ENCODE results near the gene MARK2.
"Not testable (repeated sequence)": the region's sequence is repeated elsewhere in the genome, so short reads cannot be mapped to it uniquely, and the experiment has no call there.

MARK2 gene

DNA sequence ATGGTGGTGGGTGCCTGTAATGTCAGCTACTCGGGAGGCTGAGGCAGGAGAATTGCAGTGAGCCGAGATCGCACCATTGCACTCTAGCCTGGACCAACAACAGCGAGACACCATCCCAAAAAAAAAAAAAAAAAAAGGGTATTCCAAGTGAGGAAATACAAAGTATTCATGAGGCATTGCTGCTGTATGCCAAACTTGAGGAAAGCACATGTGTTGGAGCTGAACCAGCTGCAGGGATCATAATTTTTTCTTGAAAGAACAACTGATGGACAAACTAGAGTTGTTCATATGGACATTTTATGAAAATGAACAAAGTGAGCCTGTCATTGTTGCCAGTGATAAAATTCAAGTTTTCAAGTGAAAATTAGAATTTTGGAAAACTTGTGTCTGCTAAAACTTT is 15.8 kb downstream of the MARK2 start:
- no peak for DNase-seq (ENCODE audit: low read depth in 2 of 2)

DNA sequence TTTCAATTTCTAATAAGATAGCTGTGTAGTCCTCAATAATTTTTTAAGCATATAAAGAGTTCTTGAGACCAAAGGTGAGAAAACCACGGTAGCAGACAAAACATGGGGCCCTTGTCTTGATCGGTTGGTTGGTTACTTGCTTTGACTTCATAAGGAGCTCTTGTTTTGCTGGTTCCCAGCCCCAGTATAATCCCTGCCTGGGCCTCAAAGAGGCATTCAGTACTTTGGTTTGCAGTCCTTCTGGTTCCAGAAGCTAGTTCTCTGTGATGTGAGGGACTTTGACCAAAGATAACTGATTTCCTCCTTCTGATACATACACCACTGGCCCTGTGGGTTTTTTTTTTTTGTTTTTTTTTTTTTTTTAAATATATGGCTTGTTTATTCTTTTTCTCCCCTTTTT is 17.1 kb downstream of the MARK2 start:
- DNase-seq (ENCODE audit: low read depth in 2 of 2): no peak

DNA sequence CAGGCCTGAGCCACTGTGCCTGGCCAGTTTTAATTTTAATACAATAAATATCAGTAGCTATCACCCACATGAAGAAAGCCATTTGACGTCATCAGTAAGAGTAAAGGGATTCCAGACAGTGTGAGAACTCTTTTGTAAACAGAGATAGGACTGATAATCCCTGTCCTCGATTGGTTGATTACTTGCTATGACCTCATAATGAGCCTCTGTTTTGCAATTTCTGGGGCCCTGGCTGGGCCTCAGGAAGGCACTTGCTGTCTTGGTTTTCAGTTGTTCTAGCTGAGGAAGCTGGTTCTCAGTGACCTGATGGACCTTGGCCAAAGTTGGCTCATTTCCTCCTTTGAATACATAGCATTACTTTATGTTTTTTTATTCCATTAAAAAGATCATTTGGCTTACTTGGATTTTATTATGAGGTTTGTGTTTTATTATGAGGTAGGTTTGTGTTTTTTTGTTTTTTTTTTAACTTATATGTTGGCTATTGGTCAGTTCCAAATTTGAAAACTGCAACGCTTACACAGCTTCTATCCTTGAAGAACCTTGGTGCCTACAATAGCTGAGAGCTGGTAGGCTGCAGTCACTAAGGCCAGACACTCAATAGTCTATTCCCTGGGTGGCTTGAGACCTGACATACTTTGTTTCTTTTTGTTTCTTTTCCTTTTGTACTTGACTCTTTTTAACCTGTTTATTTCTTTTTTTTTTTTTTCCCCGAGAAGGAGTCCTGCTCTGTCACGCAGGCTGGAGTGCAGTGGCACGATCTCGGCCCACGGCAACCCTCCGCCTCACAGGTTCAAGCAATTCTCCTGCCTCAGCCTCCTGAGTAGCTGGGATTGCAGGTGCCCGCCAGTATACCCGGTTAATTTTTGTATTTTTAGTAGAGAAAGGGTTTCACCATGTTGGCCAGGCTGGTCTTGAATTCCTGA is 20.0 kb downstream of the MARK2 start:
- no peak for DNase-seq (ENCODE audit: low read depth in 2 of 2)

DNA sequence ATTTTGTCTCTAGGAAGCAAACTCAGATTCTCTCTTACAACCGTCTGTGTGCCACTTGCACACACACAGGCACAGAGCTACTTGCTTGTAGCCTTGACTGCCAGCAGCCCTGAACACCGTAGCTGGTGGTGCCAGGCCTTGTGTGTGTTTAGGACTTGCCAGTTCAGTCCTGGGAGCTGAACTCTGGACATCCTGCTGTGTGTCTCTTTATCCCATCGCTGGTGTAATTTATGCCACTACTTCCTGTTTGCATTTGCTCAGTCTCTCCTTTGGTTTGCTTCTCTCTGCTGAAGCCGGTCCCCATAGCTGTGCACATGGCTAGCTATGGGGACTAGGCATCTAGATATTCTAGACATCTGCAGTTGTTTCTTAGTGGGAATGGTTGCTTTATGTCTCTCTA is 24.0 kb downstream of the MARK2 start:
- no peak for DNase-seq (ENCODE audit: low read depth in 2 of 2)

DNA sequence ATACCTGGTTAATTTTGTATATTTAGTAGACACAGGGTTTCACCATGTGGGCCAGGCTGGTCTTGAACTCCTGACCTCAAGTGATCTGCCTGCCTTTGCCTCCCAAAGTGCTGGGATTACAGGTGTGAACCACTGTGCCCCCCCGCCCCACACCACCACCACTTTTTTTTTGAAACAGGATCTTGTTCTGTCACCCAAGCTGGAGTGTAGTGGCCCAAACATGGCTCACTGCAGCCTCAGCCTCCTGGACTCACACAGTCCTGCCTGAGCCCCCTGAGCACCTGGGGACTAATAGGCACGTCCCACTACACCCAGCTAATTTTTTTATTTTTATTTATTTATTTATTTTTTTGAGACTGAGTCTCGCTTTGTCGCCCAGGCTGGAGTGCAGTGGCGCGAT is 24.7 kb downstream of the MARK2 start:
- DNase-seq (ENCODE audit: low read depth in 2 of 2): not testable (repeated sequence)

DNA sequence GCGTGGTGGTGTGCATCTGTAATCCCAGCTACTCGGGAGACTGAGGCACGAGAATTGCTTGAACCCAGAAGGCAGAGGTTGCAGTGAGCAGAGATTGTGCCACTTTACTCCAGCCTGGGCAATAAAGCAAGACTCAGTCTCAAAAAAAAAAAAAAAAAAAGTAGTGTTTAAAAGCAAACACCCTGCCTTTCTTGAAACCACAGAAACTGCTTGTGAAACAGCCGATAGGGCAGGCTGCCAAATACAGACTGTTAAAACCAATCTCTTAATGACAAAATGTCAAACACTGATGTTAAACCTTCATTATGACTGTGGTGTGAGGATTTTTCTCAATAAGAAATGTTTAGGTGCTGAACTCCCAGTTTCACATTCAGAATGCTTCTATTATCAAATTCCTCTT is 27.3 kb downstream of the MARK2 start:
- peak; percentile 60 to 71 for DNase-seq (ENCODE audit: low read depth in 2 of 2)

DNA sequence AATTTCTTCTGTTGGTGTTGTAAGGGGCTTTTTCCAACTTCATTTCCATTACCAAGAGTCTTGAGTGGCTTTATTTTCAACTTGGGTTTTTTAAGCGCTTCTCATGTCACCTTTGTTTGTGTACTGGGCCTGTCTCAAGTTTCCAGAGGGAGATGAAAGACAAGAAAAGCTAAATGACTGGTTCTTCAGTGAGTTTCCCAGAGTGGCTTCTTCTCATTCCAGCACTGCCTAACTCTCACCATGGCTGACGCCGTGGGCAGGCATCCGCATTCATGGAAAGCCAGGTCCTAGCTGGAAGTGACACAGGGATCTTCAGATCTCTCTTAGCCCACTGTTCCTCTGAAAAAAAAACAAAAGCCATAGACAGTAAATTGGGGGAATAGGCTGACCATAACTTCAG is 28.6 kb downstream of the MARK2 start:
- no peak for DNase-seq (ENCODE audit: low read depth in 2 of 2)

DNA sequence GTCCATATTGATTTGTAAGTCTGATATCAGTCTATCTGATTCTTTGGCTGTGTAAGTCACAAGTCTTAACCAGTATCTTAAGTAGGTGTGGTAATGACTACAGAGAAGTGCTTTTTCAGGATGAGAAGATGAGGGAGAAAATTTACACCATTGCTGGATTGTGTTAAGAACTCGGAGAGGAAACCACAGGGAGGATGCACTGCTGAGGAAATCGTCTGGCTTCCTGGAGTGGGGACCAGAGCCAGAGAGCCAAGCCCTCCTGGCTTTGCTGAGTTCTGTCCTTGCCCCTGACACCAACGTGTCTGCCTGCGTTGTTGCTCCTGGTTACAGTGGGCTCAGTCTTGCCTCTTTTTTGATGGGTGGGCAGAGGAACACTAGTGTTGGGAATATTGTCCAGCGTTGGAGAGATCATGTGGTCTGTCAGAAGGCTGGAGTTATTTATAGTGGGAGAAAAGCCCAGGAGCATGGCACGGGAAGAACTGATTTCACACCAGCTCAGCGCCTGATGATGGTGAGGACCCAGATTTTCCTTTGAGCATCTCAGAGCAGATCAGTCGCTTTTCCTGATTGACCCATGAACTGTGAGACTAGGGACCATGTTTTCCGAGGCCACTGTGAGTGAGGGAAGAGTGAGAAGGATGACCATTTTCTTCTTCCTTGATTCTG is 29.6 kb downstream of the MARK2 start:
- no peak for DNase-seq (ENCODE audit: low read depth in 2 of 2)

DNA sequence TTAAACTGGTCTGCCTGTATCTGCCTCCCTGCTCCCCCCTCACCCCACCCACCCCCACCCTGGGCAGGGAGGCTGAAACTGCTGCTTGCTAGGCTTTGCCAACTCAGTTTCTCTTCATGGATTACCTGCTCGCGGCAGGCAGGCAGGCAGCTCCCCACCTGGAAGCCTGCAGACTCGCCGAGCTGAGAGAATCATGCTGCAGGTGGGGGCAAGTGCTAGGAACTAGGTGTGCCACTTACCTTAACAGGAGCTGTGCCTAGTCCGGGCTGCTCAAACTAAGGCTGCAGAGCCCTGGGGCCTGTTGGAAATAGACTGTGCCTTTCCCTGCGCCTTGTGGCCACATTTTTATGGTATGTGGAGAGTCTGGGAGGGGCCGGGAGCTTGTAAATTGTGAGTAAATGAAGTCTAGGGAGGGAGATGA is 30.3 kb downstream of the MARK2 start:
- no peak for DNase-seq (ENCODE audit: low read depth in 2 of 2)

DNA sequence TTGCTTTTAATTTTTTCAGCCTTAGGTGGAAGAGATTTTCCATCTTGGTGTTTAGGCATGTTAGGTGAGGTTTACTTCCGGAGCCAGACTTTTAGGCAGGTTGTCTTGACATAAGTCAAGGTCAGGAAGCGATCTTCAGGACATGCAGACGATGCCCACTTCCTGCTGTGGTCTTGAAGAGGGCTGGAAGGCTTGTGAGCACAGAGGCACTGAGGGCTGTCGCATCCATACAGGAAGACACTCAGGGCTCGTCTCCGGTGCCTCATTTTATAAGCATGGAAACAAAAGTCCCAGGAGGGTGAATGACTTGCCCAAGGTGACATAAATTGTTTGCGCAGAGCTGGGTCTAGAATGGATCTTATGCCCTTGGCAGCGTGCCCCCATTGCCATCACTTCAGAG is 30.8 kb downstream of the MARK2 start:
- no peak for DNase-seq (ENCODE audit: low read depth in 2 of 2)

DNA sequence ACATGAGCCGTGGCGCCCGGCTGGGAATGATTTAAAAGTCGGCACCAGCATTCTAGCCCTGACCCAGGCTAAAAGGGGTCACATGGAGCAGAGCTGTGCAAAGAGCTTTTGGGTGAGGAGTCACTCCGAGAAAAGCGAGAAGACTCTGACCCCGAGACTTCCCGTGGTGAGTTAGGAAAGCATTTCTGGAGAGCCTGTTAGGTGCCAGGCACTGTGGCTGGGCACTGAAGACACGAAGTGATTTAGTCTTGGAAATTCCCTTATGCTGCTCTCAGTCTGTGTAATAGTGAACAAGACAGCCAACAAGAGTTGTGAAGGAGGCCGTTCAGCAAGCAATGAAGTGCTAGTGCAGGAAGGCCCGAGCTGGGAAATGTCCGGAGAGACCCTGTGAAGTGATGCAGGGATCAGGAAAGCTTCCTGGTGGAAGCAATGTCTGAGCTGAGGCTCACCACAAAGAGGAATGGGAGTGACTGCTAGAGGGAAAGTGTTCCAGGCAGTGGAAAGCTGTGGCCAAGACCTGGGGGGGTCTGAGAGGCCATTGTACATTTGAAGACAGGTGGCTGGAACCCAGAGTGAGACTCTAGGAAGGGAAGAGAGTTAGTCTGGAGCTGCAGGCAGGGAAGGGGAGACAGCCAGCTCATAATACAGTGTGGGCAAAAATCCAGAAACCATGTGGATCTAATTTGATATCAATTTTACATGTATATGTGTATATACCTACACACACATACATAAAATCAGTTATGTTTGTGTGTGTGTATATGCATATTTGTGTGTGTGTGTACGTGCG is 31.6 kb downstream of the MARK2 start:
- no peak for DNase-seq (ENCODE audit: low read depth in 2 of 2)

DNA sequence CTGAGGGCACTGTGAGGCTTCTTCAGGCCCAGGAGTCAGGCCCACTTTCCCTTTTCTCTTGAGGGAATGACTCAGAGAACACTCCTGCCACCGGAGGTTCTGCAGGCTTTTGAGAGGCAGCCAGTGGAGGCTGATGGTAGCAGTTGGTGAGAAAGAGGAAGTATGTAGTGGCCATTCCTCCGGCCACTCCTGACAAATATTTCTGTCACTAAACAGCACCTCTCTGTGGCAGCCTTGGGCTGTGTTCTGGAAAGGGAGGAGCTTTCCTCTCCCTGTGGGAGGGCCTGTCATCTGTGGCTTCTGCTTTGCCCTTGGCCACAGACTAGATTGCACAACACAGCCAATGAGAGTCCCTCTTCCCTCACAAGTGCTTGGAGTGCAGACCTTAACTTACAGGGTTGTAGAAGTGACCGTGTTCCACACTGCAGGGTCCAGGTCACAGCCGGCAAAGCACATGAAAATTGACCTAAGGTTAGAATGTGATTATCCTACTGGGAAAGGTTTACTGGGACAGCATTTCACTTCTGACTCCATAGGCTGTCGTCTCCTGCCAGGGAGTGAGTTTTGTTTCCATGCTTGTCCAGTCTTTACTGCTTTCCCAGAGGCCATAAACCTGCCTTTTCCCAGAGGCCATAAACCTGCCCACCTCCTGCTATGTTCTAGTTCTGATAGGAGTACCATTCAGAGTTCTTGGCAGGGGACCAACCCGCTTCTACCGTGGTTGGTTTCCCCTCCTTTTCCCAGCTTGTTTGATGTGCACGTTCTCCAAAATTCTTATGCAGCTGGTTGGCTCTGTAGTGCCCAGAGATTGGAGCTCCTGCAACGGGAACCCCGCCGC is 33.3 kb downstream of the MARK2 start:
- DNase-seq (ENCODE audit: low read depth in 2 of 2): peak in 1 of 2 donors; percentile 34

DNA sequence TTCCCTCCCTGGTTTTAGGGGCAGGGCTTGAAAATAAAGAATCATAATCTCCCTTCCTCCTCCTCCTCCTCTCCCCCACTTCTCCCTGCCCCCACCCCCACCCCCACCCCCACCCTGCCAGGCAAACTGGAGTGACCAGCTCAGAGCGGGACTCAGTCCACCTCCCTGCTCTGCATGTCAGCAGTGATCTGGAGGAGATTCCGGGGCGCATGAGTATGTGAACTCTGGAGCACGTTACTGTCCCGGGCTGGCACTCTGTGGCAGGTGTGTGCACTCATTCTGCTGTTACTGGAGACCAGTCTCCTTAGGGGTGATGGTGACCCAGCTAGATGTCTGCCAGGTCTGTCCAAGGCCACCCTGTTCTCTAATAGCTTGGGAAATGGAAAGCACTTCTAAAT is 33.9 kb downstream of the MARK2 start:
- DNase-seq (ENCODE audit: low read depth in 2 of 2): no peak

DNA sequence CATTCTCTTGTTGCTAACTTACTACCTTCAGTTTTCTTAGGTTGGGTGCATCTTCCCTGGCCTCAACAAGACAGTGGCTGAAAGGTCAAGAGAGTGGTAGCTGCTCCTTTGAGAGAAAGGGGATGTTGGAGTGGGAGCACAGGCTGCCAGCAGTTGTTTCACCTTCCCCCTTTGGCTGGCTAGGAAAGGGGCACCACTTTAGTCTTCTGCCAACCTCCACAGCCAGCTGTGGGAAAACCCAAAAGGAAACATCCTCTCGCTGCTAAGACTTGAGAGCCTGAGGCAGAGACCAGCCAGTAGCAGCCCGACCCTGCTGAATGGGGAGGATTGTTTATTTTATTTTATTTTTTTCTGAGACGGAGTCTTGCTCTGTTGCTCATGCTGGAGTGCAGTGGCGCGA is 34.4 kb downstream of the MARK2 start:
- no peak for DNase-seq (ENCODE audit: low read depth in 2 of 2)

DNA sequence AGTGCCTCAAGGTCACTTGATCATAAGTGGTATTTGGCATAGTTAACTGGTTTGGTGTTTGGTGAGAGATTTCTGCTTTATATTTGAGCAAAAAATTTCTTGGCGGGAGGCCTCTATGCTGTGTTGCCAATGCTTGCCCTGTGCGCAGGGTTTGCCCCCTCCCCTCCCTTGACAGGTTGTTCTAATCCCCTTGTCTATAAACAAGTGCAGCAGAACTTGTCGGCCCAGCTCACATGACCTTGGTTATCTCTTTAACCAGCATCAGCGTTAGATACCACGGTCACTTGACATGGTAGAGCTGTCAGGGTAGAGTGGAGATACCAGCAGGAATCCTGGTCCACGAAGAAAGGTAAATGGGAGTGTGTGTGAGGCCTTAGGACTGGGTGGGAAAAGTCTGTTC is 35.6 kb downstream of the MARK2 start:
- DNase-seq (ENCODE audit: low read depth in 2 of 2): no peak

DNA sequence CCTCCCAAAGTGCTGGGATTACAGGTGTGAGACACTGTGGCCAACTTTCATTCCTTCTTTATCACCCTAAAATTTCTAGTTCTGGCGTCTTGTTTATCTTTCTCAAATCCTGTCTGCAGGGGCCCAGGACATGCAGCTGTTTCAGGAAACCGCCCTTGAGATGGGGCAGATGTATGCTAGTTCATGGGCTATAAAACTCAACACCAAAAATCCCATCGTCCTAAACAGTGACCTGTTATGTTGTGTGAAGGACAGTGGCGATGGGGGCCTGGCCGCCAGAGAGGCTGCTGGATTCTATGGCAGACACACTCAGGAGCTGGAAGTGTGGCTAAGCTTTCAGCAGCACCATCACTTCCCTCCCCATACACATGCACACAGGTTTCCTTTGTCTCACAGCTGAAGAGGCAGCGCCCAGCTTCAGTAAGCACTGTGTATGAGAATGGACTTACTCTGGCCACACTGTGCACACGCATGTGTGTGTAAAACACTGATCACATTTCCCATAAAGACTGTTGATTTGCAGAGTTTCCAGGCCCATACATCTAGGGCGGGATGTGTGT is 36.7 kb downstream of the MARK2 start:
- no peak for DNase-seq (ENCODE audit: low read depth in 2 of 2)

DNA sequence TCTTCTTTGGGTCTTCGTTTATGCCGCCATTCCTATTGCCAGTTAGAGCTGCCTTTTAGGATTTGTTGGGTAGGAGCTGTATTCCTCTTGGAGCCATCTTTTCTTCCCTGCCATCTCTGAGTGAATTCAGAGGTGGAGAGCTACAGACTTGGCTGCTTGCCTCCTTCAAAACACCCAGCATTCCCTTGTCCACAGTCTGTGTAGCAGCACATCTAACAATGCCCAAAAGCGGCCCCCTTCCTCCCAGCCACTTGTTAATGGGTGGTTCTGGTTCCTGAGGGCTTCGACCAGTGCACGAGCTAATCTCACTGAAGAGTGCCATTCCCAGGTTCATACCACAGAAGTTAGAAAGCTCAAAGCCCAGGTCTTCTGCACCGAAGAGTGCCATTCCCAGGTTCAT is 37.7 kb downstream of the MARK2 start:
- no peak for DNase-seq (ENCODE audit: low read depth in 2 of 2)

DNA sequence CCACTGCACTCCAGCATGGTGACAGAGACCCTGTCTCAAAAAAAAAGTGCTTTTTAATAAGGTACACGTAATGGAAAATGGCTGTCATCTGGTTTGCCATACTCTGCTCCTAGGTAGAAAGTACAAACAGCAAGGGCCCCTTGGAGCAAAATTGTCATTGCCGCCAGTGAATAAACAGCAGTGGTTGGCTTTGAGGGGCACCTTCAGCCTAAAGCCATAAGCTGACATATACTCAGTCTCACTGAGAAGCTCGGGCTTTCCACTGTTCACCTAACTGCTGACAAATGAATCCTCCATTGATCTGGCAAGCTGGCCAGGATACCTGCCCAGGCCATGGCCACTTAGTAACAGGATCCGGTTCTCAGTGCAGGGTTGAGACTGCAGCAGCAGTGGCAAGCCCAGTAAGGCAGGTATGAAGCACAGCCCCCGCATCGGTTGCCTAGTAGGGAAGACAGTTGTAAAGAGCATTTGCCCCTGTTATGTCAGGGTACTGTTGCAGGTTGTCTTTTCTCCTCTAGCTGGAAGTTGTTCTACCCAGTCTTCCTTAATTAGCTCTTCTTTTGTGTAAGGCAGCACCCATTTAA is 38.8 kb downstream of the MARK2 start:
- no peak for DNase-seq (ENCODE audit: low read depth in 2 of 2)

DNA sequence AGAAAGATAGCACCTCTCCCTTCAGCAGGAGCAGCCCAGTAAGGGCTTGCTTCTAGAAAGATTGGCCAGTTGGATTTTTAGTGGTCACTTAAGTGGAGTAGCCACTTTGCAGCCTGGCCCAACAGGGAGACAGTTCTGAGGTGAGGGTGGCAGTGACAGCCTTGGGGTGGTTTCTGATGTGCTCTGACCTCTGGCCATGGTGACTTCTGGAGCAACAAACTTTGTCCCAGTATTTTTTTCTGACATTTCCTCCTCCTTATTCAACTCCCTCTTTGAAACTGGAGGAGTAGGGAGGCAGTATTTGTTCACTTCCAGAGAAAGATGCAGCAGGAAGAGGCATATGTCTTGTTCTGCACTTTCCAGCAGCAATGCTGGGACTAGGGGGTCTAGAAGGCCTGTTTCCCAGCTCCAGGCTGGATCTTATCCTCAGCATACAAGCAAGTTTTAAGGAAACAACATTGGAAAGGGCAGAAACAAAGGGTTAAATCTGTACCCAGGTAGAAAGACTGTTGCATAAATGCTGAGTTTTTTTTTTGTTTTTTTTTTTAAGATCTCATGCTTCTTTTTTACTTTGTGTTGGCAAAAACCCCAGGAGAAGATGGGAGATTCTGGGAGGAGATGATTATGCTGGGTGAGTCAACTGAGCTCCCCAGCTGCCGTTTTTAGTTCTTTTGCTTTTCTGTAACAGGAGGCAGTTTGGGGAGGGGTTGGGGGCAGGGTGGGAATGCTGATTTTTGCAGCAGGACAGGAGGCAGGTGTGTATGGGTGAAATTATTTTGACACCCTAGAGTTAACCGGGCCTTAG is 40.9 kb downstream of the MARK2 start:
- no peak for DNase-seq (ENCODE audit: low read depth in 2 of 2)

DNA sequence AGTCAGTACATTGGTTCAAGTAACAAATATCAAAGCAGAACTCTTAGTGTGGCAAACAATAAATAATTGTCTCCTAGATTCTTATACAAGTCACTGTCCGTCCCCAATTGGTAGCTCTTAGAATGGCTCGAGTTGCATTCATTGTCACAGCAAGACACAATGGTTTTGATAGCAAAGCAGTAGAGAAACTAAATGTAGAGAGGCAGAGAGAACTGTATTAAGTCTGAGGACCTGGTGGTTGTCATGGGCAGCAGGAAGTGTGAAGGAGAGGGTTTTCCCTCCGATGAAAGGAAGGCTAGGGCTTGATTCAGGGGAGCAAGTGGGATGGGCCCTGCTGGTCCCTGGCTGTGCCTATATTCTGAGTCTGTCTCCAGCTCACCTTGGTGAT is 41.5 kb downstream of the MARK2 start:
- DNase-seq (ENCODE audit: low read depth in 2 of 2): no peak
